ENCODE measurements around the gene PLA2G2C.
A peak's percentile ranks its signal among the peaks of the same experiment; 100 is the strongest.

Gene PLA2G2C

GRCh38 chr1:20207546-20207945, 21.2 kb upstream of the PLA2G2C start:
- no peak for DNase-seq (ENCODE audit: low spot score)

DNA sequence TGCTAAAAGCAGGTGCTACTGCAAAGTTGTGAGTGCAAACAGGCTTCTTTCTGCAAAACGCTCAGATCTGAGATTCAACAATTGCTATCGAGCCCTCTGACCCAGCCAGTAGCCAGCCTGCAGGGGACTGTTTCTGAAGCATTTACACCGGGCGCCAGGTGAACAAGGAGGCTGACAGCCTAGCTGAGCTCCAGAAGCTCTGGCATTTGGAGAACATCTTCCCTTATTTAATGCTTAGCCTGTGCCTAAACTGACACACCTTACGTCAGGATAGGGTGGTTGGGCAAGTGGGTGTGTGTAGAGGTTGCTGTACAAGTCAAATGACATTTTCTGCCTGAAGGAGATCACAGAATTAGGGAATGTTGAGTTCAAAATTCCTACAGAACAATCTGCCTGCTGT, 15.8 kb upstream of the PLA2G2C start:
- no peak for DNase-seq (ENCODE audit: low spot score)

DNA sequence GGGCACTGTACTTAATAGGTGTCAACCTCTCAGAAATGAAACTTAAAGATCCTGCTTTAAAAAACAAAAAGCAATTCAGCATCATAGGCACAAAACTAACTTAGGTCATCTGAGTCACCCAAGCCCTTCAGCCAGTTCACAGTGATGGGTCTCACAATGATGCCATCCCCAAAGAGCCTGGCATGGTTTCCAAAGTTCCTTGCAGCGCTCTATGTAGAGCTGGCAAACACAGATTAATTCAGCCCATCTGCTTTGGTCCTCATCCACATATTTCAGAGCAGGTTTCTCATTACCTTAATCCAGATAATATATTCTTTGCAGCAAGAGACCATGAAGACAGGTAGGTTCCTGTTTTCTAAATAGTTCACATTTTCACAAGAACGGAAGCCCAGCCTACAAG, 14.6 kb upstream of the PLA2G2C start:
- no peak for DNase-seq (ENCODE audit: low spot score)

DNA sequence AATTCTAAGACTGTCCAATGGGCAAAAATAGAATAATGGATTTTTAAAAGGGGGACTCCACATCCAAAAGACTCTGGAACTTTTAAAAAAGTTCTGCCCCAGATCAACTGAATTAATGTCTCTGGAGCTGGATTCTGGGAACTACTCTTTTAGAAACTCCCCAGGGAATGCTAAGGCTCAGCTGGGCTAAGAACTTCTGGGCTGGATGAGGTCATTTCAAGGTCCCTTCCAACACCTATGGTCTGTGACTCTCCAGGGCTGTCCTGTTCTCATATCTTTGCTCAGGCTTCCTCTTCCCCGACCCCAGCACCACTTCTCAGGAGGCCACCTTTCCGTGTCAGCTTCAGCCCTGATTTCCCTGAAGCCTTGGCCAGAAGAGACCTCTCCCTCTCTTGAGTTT, 13.5 kb upstream of the PLA2G2C start:
- DNase-seq (ENCODE audit: low spot score), result no peak

DNA sequence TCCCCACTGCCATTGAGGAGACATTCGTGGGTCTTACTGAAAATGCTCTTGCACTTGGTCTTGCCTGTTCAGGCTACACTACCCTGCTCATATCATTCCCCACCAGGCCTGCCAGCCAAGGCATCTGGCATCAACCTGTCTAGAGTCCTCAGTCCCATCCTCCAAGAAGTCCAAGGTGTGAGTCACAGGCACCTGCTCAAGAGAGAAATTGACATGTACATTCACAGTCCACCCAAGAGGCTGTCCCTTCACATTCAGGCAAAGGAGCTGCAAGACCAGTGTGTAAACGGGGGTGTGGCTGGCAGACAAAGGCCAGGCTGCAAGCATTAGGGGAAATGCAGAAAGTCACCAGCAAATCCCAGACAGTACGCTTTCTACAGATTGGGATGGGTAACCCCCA, 13.1 kb upstream of the PLA2G2C start:
- DNase-seq (ENCODE audit: low spot score), result no peak

DNA sequence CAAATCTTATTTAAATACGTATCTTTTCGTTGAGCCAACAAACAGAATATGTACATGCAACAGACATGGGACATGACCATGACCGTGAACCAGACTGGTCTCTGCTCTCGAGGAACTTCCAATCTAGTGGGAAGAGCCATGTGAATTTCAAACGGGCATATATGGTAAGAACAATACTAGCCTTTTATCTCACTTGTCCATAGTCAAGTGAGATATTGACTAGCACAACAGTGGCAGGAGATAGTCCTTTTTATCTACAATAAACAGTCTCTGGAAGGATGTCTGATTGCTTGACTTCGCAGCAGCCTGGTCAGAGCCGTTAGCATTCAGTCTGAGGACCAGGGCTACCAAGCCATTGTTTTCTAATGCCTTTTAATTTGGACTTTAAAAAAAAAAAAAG, 12.6 kb upstream of the PLA2G2C start:
- DNase-seq (ENCODE audit: low spot score), result no peak

- no peak for DNase-seq (ENCODE audit: low spot score)
Measured at GRCh38 chr1:20198296-20198695, 12.0 kb upstream of the PLA2G2C start.

GRCh38 chr1:20197329-20197791, 11.0 kb upstream of the PLA2G2C start:
- DNase-seq (ENCODE audit: low spot score), result no peak

DNA sequence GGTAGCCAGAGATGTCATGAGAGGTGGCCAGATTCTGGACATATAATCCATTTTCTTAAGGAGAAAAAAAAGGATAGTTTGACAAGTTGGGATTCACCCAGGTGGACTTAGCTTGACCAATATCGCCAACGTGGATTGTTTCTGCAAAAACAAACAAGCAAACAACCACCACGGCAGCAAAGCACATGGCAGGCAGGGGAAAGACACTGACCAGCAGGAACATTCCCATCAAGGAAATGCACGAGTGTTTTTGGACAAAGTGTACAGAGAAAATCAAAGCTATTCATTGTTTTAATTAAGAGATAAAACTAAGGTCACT, 9.1 kb upstream of the PLA2G2C start:
- no peak for DNase-seq (ENCODE audit: low spot score)

- peak; percentile 40 for DNase-seq (ENCODE audit: low spot score)
Measured at GRCh38 chr1:20194757-20195461, 8.6 kb upstream of the PLA2G2C start.

GRCh38 chr1:20194224-20194623, 7.9 kb upstream of the PLA2G2C start:
- peak; percentile 21 for DNase-seq (ENCODE audit: low spot score)

DNA sequence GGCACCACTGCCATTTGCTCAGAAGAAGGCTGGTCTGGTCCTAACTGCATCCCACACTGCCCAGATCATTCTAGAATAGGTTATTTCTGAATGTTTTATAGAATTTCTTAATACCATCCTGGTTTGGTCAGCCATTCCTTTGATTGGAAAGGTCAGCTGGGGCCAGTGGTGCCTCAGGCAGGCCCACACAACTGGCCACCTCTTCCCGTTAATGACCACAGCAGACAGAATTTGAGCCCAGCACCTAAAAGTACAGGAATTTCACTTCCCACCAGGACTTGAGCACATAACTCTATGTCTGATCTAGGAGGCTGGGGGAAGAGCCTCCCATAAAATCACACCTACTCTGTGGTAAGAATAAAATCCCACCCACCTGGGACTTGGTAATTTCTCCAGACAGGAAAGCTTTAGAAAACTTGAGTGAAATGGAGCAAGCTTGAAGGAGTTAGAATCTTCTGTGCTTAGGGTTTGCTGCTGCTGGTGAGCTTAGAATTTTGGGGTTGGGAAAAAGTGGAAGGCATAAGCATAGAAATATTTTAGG, 6.6 kb upstream of the PLA2G2C start:
- DNase-seq (ENCODE audit: low spot score), result no peak

- DNase-seq (ENCODE audit: low spot score), result no peak
Measured at GRCh38 chr1:20192364-20192763, 6.0 kb upstream of the PLA2G2C start.

GRCh38 chr1:20191266-20191825, 5.0 kb upstream of the PLA2G2C start:
- DNase-seq (ENCODE audit: low spot score), result peak; percentile 30

DNA sequence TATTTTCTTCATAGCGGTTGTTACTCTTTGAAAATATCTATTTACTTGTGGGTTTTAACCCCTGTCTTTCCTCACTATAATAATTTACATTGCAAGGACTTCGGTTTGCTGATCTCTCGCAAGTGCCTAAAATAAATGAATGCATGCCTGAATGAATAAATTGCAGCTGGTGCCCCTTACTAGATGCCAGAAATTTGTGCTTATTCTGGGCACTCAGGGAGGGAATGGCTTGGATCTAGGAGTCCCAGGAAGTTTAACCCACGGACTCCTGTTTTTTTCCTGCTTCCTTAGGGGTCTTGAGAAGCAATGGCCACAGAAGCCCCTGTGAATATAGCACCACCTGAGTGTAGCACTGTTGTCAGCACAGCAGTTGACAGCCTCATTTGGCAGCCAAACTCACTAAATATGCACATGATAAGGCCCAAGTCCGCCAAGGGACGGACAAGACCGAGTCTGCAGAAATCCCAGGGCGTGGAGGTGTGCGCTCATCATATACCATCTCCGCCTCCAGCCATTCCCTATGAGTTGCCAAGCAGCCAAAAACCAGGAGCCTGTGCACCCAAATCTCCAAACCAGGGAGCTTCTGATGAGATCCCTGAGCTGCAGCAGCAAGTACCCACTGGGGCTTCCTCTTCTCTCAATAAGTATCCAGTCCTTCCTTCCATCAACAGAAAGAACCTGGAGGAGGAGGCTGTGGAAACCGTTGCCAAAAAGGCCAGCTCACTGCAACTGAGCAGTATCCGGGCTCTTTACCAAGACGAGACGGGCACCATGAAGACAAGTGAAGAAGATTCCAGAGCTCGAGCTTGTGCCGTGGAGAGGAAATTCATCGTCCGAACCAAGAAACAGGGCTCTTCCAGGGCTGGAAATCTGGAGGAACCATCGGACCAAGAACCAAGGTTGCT, 4.2 kb upstream of the PLA2G2C start:
- DNase-seq (ENCODE audit: low spot score), result no peak

DNA sequence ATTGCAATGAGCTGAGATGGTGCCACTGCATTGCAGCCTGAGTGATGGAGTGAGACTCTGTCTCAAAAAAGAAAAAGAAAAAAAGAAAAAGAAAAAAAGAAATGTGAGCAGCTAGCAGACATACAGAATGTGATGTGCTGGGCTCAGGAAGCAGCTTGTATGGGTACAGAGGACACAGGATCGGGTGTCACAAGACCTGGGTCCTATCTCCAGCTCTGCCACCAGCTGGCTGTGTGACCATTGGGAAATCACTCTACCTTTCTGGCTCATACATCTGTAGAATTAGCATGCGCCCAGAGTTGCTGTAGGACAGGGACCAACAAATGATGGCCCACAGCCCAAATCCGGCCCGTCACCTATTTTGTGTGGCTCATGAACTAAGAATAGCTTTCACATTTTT, 3.3 kb upstream of the PLA2G2C start:
- DNase-seq (ENCODE audit: low spot score), result no peak

GRCh38 chr1:20188455-20188817, 2.1 kb upstream of the PLA2G2C start:
- DNase-seq (ENCODE audit: low spot score), result no peak

DNA sequence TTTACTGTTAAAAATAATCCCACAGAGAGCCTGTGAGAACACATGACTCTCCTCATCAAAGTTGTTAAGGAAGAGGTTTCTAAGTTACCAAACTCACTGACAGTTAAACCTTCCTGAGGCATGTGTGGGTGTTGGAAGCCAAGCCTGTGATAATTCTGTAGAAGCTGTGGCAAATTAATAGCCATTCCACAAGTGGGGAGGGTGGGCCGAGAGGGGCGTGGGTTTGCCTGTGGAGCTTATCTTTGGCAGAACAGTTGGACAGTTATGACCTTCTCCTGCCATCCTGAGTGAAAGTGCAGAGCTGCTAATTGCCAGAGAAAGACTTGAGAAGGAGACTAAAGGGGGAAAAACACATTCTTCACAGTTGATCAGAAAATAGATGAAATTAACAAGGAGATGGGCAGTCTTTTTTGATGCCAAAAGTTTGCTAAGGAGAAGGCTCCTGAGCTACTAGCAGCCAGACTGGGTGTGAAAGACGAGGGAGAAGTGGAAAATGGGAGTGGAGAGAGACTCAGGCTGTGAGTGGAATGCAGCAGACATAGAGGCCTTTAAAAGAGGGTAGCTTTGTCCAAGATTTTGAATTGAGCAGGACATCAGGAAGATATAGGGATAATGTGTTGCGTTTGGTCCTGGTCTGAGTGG, 1.6 kb upstream of the PLA2G2C start:
- no peak for DNase-seq (ENCODE audit: low spot score)

DNA sequence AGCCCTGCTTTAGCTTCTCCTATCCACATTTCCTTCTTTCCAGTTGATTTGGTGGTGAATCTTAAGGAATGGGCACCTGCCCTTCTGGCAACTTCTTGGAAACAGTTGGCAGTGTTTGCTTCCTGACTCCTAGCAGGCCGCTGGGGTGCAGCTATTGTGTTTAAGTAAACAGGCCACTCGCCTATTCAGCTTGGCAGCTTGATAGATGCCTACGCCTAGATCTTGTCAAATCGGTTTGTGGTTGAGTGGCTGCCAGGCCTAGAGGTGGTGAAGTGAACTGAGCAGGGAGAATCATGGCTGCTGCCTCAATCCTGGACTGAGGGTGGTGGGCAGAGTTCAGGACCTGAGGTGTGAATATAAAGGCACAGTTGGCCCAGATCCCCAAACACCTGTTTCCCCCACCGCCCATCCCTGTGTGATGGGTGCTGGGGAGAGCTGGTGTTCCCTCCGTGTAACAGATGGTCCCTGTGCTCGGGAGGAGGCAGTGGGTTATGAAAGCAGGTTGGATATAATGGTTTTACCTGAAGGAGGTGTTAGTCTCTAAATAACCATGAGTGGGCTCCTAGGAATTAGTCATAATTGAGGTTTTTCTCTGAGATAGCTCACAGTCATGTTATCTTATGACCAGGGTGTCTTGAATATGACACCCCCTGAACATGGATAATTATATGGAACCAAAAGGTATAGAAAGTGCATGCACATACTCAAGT, 940 bp upstream of the PLA2G2C start:
- DNase-seq (ENCODE audit: low spot score), result no peak

DNA sequence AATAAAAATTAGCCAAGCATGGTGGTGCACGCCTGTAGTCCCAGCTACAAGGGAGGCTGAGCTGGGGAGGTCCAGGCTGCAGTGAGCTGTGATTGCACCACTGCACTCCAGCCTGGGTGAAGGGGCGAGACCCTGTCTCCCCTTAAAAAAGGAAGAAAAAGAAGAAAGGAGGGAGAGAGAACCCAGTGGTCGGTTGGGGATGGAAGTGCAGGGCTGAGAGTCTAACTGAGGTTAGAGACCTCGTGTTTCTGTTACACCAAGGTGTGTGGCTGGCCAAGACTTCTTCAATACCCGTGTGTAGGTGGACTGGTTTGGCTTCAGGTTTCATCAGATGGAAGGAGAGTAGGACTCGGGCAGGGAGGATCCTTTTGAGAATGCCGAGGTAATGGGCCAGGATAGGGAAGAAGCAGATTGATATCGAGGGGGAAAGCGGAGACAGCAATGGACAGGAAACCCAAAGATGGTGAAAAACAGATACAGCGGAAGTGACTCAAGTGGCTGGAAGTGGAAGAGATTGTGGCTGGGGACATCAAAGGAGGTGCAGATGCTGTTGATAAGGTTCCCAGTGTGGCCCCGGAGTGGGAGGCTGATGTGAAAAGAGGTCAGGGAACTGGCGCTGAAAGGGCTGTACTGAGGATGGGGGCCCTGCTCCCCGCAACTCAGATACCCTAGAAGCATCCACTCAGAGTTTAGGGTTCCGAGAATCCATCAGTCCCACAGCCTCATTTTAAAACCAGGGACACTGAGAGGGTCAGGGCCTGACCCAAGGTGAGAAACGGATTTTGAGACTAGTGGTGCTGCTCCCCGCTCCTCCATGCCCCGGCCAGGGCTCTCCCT, 1.1 kb downstream of the PLA2G2C start:
- no peak for DNase-seq (ENCODE audit: low spot score)

GRCh38 chr1:20184481-20184900, 1.8 kb downstream of the PLA2G2C start:
- no peak for DNase-seq (ENCODE audit: low spot score)

Measured in pons (tissue), 1 donor.